Loucy (cell line): ENCODE measurements around the gene TCEAL3.

ENCODE experiments used
- H2AFZ ChIP-seq: fragments of 200-600 bp; sonication (generic); 2 replicates; pipeline ENCODE4 v1.6.0; 2016; ENCODE audit warnings: antibody characterized with exemption, mild to moderate bottlenecking, low read length, moderate library complexity
- H3F3A ChIP-seq: fragments of 200-600 bp; 2 replicates; pipeline ENCODE4 v1.6.0; 2016; ENCODE audit warnings: antibody characterized with exemption, low read depth, mild to moderate bottlenecking
- H3K27me3 ChIP-seq: fragments of 200-600 bp; sonication (generic); 2 replicates; pipeline ENCODE4 v1.6.1; 2014; ENCODE audit warnings: low read length, mild to moderate bottlenecking; ENCODE audit not compliant: insufficient read depth, poor library complexity, severe bottlenecking
- H3K36me3 ChIP-seq: fragments of 200-600 bp; sonication (generic); 2 replicates; pipeline ENCODE4 v1.6.1; 2016; ENCODE audit warnings: low read length; ENCODE audit not compliant: insufficient read depth
- H3K4me1 ChIP-seq: fragments of 200-600 bp; sonication (generic); 2 replicates; pipeline ENCODE4 v1.5.1; 2014; ENCODE audit warnings: low read length, mild to moderate bottlenecking; ENCODE audit not compliant: insufficient read depth, poor library complexity, severe bottlenecking
- H3K4me2 ChIP-seq: fragments of 200-600 bp; sonication (generic); 2 replicates; pipeline ENCODE4 v1.6.0; 2014; ENCODE audit warnings: antibody characterized with exemption, low read length, low read depth, mild to moderate bottlenecking; ENCODE audit not compliant: poor library complexity, severe bottlenecking
- H3K4me3 ChIP-seq: fragments of 200-600 bp; sonication (generic); 2 replicates; pipeline ENCODE4 v1.5.1; 2014; ENCODE audit warnings: low read length, mild to moderate bottlenecking, mixed read lengths; ENCODE audit not compliant: poor library complexity, severe bottlenecking
- H3K79me2 ChIP-seq: fragments of 200-600 bp; sonication (generic); 2 replicates; pipeline ENCODE4 v1.6.1; 2014; ENCODE audit warnings: low read length; ENCODE audit not compliant: insufficient read depth
- H3K9ac ChIP-seq: fragments of 200-600 bp; sonication (generic); 2 replicates; pipeline ENCODE4 v1.6.0; 2014; ENCODE audit warnings: mild to moderate bottlenecking, low read depth, low read length, moderate library complexity; ENCODE audit not compliant: poor library complexity, severe bottlenecking
- H3K9me2 ChIP-seq: fragments of 200-600 bp; sonication (generic); replicated peaks from 2 replicates; pipeline ENCODE4 v1.6.1; 2016; ENCODE audit warnings: low read depth, low read length, mixed read lengths
- H3K9me3 ChIP-seq: fragments of 200-600 bp; sonication (generic); 2 replicates; pipeline ENCODE4 v1.6.1; 2014; ENCODE audit warnings: mild to moderate bottlenecking, antibody characterized with exemption, low read length, low read depth; ENCODE audit not compliant: insufficient read depth
- H4K20me1 ChIP-seq: fragments of 200-600 bp; sonication (generic); 2 replicates; pipeline ENCODE4 v1.6.0; 2014; ENCODE audit warnings: antibody characterized with exemption, low read length, mild to moderate bottlenecking; ENCODE audit not compliant: insufficient read depth, poor library complexity, severe bottlenecking
- CTCF ChIP-seq: fragments of 200-600 bp; sonication (generic); conservative IDR thresholded peaks from 2 replicates; pipeline ENCODE4 v1.5.1; 2014; ENCODE audit warnings: mild to moderate bottlenecking, antibody characterized with exemption, low read length
- EZH2phosphoT487 ChIP-seq: fragments of 200-600 bp; IDR thresholded peaks from 2 replicates; pipeline ENCODE4 v1.6.1; 2018; ENCODE audit warnings: antibody characterized with exemption, mild to moderate bottlenecking, moderate library complexity, borderline replicate concordance

The TCEAL3 gene

DNA sequence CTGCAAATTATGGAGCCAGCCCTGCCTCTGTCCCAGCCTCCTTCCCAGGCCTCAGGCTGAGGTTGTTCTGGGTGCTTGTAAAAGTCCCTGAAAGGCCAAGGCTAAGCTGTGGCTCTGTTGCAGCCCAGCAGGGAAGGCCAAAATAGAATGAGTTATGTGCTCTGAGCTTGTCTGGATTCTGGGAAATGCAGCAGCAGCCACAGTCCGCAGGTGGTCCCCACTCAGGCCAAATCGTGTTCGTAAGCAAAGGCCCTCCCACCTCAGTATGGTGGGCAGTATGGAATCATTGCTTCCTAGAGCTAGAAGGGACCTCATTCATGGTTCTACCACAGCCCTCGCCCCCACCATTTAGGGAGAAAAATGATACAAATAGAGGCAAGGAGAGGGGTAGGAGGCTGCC lies 16.3 kb downstream of the TCEAL3 start:
- H3F3A ChIP-seq: no peaks in the 10 kb centered on the region
- TF ChIP-seq EZH2phosphoT487 (no peak), CTCF (no peak)
- no peaks in the 10 kb centered on the region for H3K4me1 ChIP-seq
- H3K4me2 ChIP-seq: no peak overlapping the region
- H2AFZ ChIP-seq: no peak overlapping the region
- H3K27me3 ChIP-seq: no peaks in the 10 kb centered on the region
- peaks cover 3% of the 10 kb centered on the region; the same call in 1 of the 2 replicates for H3K79me2 ChIP-seq
- no peaks in the 10 kb centered on the region for H3K9me3 ChIP-seq
- no peaks in the 10 kb centered on the region for H3K9me2 ChIP-seq
- H3K4me3 ChIP-seq: no peak overlapping the region
- H4K20me1 ChIP-seq: no peaks in the 10 kb centered on the region
- no peak overlapping the region for H3K9ac ChIP-seq
- H3K36me3 ChIP-seq: no peaks in the 10 kb centered on the region

DNA sequence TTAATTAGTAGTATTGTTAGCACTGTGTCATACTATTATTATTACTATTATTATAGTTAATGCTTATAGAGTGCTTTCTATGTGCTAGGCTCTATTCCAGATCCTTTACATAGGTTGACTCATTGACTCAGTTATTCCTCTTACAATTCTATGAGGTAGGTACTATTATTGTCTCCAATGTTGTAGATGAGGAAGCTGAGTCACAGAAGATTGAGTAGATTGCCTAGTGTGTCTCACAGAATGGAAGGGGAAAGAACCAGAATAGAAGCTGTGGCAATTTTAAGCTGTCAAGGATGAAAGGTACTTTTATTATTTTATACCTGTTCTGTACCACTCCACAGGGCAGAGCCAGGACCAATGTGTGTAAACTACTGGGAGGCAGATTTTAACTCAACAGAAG lies 19.1 kb downstream of the TCEAL3 start:
- no peaks in the 10 kb centered on the region for H3K9me2 ChIP-seq
- no peaks in the 10 kb centered on the region for H3F3A ChIP-seq
- H3K4me2 ChIP-seq: no peak overlapping the region
- no peaks in the 10 kb centered on the region for H4K20me1 ChIP-seq
- no peaks in the 10 kb centered on the region for H3K9me3 ChIP-seq
- no peak for TF ChIP-seq EZH2phosphoT487
- no peak for TF ChIP-seq CTCF
- H3K79me2 ChIP-seq: peaks cover 3% of the 10 kb centered on the region; the same call in 1 of the 2 replicates
- no peaks in the 10 kb centered on the region for H3K36me3 ChIP-seq
- H2AFZ ChIP-seq: no peak overlapping the region
- no peaks in the 10 kb centered on the region for H3K27me3 ChIP-seq
- H3K4me1 ChIP-seq: peaks cover 4% of the 10 kb centered on the region
- no peak overlapping the region for H3K4me3 ChIP-seq
- H3K9ac ChIP-seq: no peak overlapping the region

DNA sequence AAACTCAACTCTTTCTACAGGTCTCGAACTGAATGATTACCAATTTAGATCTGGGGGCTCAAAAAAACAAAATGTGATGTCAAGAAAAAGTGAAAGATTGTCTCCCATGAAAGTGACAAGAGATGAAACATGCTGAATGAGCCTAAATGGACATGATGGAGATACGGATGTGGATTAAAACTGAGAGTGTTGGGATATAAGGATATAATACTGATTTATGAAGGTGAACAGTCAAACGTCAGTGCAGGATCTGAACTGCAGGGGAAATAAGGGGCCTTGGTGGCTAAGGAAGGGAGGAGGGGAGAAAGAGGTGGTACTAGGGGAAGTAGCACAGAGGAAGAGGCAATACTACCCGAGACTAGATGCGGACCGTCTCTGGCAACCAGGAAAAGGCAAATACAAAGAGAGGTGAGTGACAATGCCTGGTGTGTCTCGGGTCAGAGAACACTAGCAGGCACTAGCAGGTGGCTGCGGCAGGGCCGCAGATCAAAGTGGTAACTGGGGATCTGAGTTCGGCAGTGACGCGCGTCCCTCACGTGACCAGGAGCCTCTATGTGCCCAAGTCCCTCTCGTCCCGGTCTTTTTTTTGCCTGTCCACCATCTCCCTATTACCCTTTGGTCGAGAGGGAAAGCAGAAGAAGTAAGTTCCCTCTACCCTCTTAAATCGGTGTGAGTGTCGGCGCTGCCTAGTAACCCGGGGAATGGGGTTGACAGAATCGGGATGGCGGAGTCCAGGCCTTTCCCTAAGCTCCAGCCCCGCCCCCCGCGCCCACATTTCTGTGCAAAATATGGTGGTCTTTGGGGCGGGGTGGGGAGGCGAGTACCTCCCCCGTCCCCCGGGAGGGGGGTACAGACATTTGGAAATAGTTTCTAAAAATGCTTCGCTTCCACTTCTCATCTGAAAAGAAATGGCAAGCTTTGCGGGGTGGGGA lies 20.9 kb downstream of the TCEAL3 start, which contains the start of gene TCEAL1:
TSS of gene TCEAL1 (plus strand) at position 590 of the 932 bp plus-strand sequence. CDS start 942 bp downstream, outside the sequence.
- Histone ChIP-seq H3F3A (no peaks in the 10 kb centered on the region), H3K4me3 (peak within 1 kb of the TSS; percentile 95), H3K9ac (peak within 1 kb of the TSS; percentile 92), H4K20me1 (no peaks in the 10 kb centered on the region), H3K27me3 (no peaks in the 10 kb centered on the region), H3K4me2 (peak within 1 kb of the TSS; percentile 89), H3K36me3 (no peaks in the 10 kb centered on the region), H3K9me2 (no peaks in the 10 kb centered on the region), H3K4me1 (peaks cover 4% of the 10 kb centered on the region), H3K79me2 (peaks cover 3% of the 10 kb centered on the region; the same call in 1 of the 2 replicates), H3K9me3 (no peaks in the 10 kb centered on the region), H2AFZ (peak within 1 kb of the TSS; percentile 94)
- TF ChIP-seq CTCF: no peak
- no peak for TF ChIP-seq EZH2phosphoT487
